Measurements from ENCODE around the gene GMPR2.
"Not testable (repeated sequence)": the region's sequence is repeated elsewhere in the genome, so short reads cannot be mapped to it uniquely, and the experiment has no call there.

The GMPR2 gene

GRCh38 chr14:24241829-24242443, 9.2 kb downstream of the GMPR2 start:
- WGBS, 2 experiments (ENCODE audit: insufficient coverage in 2 of 2): 4% methylated on average over 38 to 39 of the region's 39 CpGs
- Histone ChIP-seq H3K4me3 (ENCODE audit: extremely low read depth, insufficient read depth, low read length, poor library complexity, severe bottlenecking) (peak overlapping the region; percentile 53), H3K4me1 (ENCODE audit: control insufficient read depth, insufficient read depth, low read length, poor library complexity, severe bottlenecking) (peaks cover 20% of the 10 kb centered on the region)

DNA sequence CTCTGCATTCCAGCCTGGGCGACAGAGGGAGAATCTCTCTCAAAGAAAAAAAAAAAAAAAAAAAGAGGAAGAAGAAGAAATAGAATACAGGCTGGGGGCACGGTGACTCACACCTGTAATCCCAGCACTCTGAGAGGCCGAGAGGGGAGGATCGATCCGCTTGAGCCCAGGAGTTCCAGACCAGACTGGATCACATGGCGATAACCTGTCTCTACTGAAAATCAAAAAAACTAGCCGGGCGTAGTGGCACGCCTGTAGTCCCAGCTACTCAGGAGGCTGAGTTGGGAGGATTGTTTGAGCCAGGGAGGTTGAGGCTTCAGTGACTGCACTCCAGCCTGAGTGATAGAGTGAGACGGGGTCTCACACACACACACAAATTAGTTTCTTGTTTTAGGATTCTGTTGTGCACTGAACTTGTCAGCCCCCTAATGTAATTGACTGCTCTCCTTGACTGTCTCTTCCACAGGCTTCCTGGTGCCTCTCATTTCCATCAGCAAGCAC, 10.7 kb downstream of the GMPR2 start:
- peaks cover 29% of the 10 kb centered on the region for H3K36me3 ChIP-seq (ENCODE audit: control insufficient read depth, insufficient read depth, low read length)
- peak overlapping the region; percentile 99 for H3K27ac ChIP-seq (ENCODE audit: low read depth, low read length, severe bottlenecking)
- H3K4me1 ChIP-seq (ENCODE audit: control insufficient read depth, insufficient read depth, low read length, poor library complexity, severe bottlenecking): peaks cover 20% of the 10 kb centered on the region
- H3K4me3 ChIP-seq (ENCODE audit: extremely low read depth, insufficient read depth, low read length, poor library complexity, severe bottlenecking): peak overlapping the region; percentile 53
- H3K9me3 ChIP-seq (ENCODE audit: control insufficient read depth, low read length): no peaks in the 10 kb centered on the region
- WGBS, 2 experiments (ENCODE audit: insufficient coverage in 2 of 2): 55 to 67% methylated on average over 7 to 8 of the region's 10 CpGs

More at GRCh38 chr14:24241829-24242443, 9.2 kb downstream of the GMPR2 start:
- no peaks in the 10 kb centered on the region for H3K9me3 ChIP-seq (ENCODE audit: control insufficient read depth, low read length)
- peak overlapping the region; percentile 99 for H3K27ac ChIP-seq (ENCODE audit: low read depth, low read length, severe bottlenecking)
- H3K36me3 ChIP-seq (ENCODE audit: control insufficient read depth, insufficient read depth, low read length): peaks cover 43% of the 10 kb centered on the region

DNA sequence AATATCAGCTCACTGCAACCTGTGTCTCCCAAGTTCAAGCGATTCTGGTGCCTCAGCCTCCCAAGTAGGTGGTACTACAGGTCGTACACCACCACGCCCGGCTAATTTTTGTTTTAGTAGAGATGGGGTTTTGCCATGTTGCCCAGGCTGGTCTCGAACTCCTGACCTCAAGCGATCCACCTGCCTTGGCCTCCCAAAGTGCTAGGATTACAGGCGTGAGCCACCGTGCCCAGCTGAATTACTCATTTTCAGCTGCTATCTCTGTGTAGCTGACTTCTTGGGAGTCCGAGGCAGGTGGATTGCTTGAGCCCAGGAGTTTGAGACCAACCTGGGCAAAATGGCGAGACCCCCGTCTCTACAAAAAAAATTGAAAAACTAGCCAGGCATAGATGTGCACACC, 12.6 kb downstream of the GMPR2 start:
- H3K36me3 ChIP-seq (ENCODE audit: control insufficient read depth, insufficient read depth, low read length); H3K9me3 ChIP-seq (ENCODE audit: control insufficient read depth, low read length); H3K27ac ChIP-seq (ENCODE audit: low read depth, low read length, severe bottlenecking); H3K4me3 ChIP-seq (ENCODE audit: extremely low read depth, insufficient read depth, low read length, poor library complexity, severe bottlenecking): not testable (repeated sequence)
- 95% methylated on average over 9 to 11 of the region's 11 CpGs for WGBS, 2 experiments (ENCODE audit: insufficient coverage in 2 of 2)
- peaks cover 12% of the 10 kb centered on the region for H3K4me1 ChIP-seq (ENCODE audit: control insufficient read depth, insufficient read depth, low read length, poor library complexity, severe bottlenecking)

DNA sequence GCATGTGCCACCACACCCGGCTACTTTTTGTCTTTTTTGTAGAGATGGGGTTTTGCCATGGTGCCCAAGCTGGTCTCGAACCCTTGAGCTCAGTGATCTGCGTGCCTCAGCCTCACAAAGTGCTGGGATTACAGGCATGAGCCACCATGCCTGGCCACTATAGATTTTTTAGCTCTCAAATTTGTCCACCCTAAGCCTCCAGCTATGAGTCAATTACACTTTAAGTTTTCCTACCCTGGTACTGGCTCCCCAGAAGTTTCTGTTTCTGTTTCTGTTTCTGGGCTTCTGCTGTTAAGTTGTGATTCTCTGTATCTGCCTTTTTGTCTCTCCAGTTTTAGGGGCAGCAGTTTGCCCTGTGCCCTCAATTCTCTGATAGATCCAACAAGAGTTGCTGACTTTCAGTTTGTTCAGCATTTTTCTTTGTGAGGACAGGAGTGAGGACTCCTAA, 14.1 kb downstream of the GMPR2 start:
- Histone ChIP-seq H3K36me3 (ENCODE audit: control insufficient read depth, insufficient read depth, low read length) (no peaks in the 10 kb centered on the region), H3K4me3 (ENCODE audit: extremely low read depth, insufficient read depth, low read length, poor library complexity, severe bottlenecking) (no peak overlapping the region), H3K4me1 (ENCODE audit: control insufficient read depth, insufficient read depth, low read length, poor library complexity, severe bottlenecking) (no peaks in the 10 kb centered on the region), H3K27ac (ENCODE audit: low read depth, low read length, severe bottlenecking) (no peak overlapping the region), H3K9me3 (ENCODE audit: control insufficient read depth, low read length) (no peaks in the 10 kb centered on the region)
- 90% methylated on average over 2 to 3 of the region's 3 CpGs for WGBS, 2 experiments (ENCODE audit: insufficient coverage in 2 of 2)

DNA sequence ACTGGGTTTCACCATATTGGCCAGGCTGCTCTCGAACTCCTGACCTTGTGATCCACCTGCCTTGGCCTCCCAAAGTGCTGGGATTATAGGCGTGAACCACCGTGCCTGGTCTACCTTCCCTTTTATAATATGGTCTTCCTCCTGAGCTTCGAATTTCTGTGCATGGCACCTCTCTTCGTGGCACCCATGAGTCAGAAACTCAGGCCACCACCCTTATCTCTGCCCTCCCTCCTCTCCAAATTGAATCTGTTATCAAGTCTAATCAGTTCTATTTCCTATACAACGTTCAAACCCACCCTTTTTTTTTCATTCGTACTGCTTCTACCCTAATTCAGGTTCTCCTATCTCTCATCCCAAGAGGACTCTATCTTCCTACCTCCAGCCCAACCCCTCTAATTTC, 14.7 kb downstream of the GMPR2 start:
- Histone ChIP-seq H3K4me3 (ENCODE audit: extremely low read depth, insufficient read depth, low read length, poor library complexity, severe bottlenecking) (no peak overlapping the region), H3K9me3 (ENCODE audit: control insufficient read depth, low read length) (no peaks in the 10 kb centered on the region), H3K4me1 (ENCODE audit: control insufficient read depth, insufficient read depth, low read length, poor library complexity, severe bottlenecking) (peaks cover 3% of the 10 kb centered on the region), H3K36me3 (ENCODE audit: control insufficient read depth, insufficient read depth, low read length) (no peaks in the 10 kb centered on the region), H3K27ac (ENCODE audit: low read depth, low read length, severe bottlenecking) (no peak overlapping the region)
- 81 to 94% methylated on average over 7 of the region's 7 CpGs for WGBS, 2 experiments (ENCODE audit: insufficient coverage in 2 of 2)

DNA sequence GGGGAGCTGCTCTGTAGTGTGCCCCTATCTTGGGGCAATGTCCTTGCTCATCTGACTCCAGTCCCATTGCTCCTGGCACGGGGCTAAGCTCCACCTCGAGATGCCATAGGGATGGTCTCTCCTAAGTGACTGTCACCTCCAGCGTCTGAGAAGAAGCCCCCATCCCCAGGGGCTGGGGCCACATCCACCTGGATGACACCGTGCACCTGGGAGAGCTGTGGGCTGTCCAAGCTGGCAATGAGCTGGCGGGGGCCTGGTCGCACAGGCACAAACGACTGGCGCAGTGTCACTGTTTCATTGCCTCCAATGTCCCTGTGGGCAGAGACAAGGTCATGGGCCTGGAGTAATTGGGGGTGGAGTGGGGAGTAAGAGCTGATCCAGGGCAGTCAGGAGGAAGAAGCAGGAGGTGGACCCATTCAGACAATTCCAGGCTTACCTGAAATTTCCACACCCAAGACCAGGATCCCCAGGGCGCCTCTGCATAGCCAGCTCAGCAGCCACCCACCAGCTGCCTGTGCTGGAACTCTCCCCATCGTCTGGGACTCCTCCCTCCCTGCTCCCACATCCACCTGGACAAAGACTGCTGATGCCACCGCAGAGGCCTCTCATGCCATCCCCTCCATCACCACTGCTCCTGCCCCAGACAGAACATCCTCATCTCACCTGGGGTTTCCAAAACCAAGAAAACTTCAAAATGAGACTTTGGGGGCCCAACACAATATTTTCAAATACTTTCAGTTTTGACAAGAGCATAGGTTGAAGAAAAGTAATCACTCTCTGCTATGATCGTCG, 16.7 kb downstream of the GMPR2 start:
- Histone ChIP-seq H3K36me3 (ENCODE audit: control insufficient read depth, insufficient read depth, low read length) (no peaks in the 10 kb centered on the region), H3K27ac (ENCODE audit: low read depth, low read length, severe bottlenecking) (no peak overlapping the region), H3K9me3 (ENCODE audit: control insufficient read depth, low read length) (no peaks in the 10 kb centered on the region), H3K4me3 (ENCODE audit: extremely low read depth, insufficient read depth, low read length, poor library complexity, severe bottlenecking) (no peak overlapping the region), H3K4me1 (ENCODE audit: control insufficient read depth, insufficient read depth, low read length, poor library complexity, severe bottlenecking) (peaks cover 4% of the 10 kb centered on the region)
- 78 to 83% methylated on average over 10 to 11 of the region's 13 CpGs for WGBS, 2 experiments (ENCODE audit: insufficient coverage in 2 of 2)

DNA sequence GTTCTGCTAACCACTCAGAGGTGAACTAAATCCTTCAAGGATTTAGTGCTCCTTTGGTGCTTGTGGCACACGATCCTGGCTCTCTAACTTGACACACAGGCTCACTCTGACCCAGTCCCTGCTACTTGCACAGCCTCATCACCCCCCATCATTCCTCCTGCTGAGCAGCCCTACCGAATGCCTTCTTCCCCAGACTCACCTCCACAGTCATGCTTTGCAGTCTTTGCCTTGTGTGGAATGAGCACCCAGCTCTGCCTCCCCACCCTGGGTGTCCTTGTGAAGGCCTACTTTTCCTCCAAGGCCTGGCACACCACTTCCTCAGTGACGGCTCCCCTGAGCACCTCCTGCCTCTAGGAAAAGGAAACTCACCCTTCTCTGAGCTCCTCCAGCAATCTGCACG, 17.6 kb downstream of the GMPR2 start:
- H3K9me3 ChIP-seq (ENCODE audit: control insufficient read depth, low read length): no peaks in the 10 kb centered on the region
- H3K4me1 ChIP-seq (ENCODE audit: control insufficient read depth, insufficient read depth, low read length, poor library complexity, severe bottlenecking): peaks cover 4% of the 10 kb centered on the region
- no peak overlapping the region for H3K4me3 ChIP-seq (ENCODE audit: extremely low read depth, insufficient read depth, low read length, poor library complexity, severe bottlenecking)
- WGBS, 2 experiments (ENCODE audit: insufficient coverage in 2 of 2): 65 to 71% methylated on average over 3 to 4 of the region's 4 CpGs
- no peaks in the 10 kb centered on the region for H3K36me3 ChIP-seq (ENCODE audit: control insufficient read depth, insufficient read depth, low read length)
- H3K27ac ChIP-seq (ENCODE audit: low read depth, low read length, severe bottlenecking): no peak overlapping the region

DNA sequence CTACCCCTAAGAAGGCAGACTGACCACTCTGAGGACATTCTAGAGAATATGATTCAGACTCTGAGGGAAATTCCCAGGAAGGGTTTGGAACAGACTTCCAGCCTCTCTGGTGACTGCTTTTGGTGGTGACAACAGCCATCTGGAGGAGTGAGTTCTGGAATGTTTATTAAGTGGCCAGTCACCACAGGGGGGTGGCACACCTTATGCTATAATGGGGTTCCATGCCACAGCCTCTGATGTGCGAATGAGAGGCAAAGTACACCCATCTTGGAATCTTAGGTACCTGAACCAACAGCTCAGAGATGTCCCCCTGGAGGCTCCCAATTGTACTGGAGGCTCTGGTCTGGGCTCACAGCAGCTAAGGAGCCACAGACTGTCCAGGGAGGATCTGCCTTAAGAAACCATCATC, 19.2 kb downstream of the GMPR2 start:
- peaks cover 4% of the 10 kb centered on the region for H3K4me1 ChIP-seq (ENCODE audit: control insufficient read depth, insufficient read depth, low read length, poor library complexity, severe bottlenecking)
- no peaks in the 10 kb centered on the region for H3K36me3 ChIP-seq (ENCODE audit: control insufficient read depth, insufficient read depth, low read length)
- no peak overlapping the region for H3K4me3 ChIP-seq (ENCODE audit: extremely low read depth, insufficient read depth, low read length, poor library complexity, severe bottlenecking)
- no peaks in the 10 kb centered on the region for H3K9me3 ChIP-seq (ENCODE audit: control insufficient read depth, low read length)
- H3K27ac ChIP-seq (ENCODE audit: low read depth, low read length, severe bottlenecking): no peak overlapping the region
- 100% methylated on average over 1 of the region's 1 CpG; no CpG with 5 or more reads in 1 of the 2 experiments for WGBS, 2 experiments (ENCODE audit: insufficient coverage in 2 of 2)

DNA sequence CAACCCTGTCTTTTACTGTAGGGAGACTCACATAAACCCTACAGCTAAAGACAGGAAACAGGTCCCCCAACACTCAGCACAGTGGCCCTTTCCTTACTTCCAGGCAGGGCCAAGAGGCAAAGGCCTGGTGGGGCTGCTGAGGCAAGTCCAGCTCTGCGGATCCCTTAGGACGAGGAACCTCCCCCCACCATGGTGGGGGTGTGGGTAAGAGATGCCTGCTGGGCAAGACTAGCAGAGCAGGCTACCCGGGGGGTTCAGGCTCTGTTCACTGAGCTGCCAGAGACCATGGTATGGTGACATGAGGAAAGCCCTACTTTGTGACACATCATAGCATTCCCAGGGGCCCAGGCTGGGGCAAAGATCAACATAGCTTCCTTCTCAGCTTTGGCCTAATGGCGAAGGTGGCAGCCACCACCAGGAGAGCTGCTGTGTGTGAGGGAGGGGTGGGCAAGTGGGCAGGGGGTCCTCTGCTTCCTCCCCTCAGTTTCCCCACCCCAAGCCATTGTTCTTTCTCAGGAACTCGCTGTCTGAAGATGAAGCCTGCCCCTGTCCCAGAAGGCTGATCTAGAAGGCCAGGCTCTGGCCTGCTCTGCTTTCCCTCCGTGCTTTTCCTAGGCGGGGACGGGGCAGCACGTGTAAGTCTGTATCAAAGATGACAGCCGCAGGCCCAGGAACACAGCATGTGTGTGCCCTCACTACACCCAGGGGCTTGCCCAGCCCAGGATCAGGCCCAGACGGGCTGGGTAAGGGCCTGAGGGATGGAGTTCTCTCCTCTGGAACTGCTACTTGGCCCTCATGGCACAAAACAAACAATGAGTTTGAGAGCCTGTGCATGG, 19.8 kb downstream of the GMPR2 start:
- 89 to 95% methylated on average over 6 to 7 of the region's 11 CpGs for WGBS, 2 experiments (ENCODE audit: insufficient coverage in 2 of 2)
- Histone ChIP-seq H3K9me3 (ENCODE audit: control insufficient read depth, low read length) (no peaks in the 10 kb centered on the region), H3K4me3 (ENCODE audit: extremely low read depth, insufficient read depth, low read length, poor library complexity, severe bottlenecking) (no peak overlapping the region), H3K27ac (ENCODE audit: low read depth, low read length, severe bottlenecking) (no peak overlapping the region), H3K4me1 (ENCODE audit: control insufficient read depth, insufficient read depth, low read length, poor library complexity, severe bottlenecking) (peaks cover 4% of the 10 kb centered on the region), H3K36me3 (ENCODE audit: control insufficient read depth, insufficient read depth, low read length) (no peaks in the 10 kb centered on the region)

GRCh38 chr14:24253936-24254335, 21.2 kb downstream of the GMPR2 start:
- Histone ChIP-seq H3K4me3 (ENCODE audit: extremely low read depth, insufficient read depth, low read length, poor library complexity, severe bottlenecking) (no peak overlapping the region), H3K36me3 (ENCODE audit: control insufficient read depth, insufficient read depth, low read length) (peaks cover 4% of the 10 kb centered on the region), H3K27ac (ENCODE audit: low read depth, low read length, severe bottlenecking) (no peak overlapping the region), H3K9me3 (ENCODE audit: control insufficient read depth, low read length) (no peaks in the 10 kb centered on the region), H3K4me1 (ENCODE audit: control insufficient read depth, insufficient read depth, low read length, poor library complexity, severe bottlenecking) (peaks cover 4% of the 10 kb centered on the region)
- WGBS, 2 experiments (ENCODE audit: insufficient coverage in 2 of 2): 85 to 92% methylated on average over 5 to 6 of the region's 7 CpGs

Data from mesodermal cell (in vitro differentiated cells).